Measurements from ENCODE around the gene PMPCA. TPM values are rescaled to one million over a fixed set of nuclear protein-coding genes. Genes with fewer than 3 reads are reported as not detected.

The PMPCA gene
- total RNA-seq, 1 donor from 2014 or later, result 94.4 TPM

GRCh38 chr9:136400038-136400834 is 10.2 kb upstream of the PMPCA start, which contains the start of gene SNAPC4:
Gene SNAPC4 (minus strand): TSS chr9:136400170. CDS start chr9:136398428, 1,742 bp downstream.
- peak within 1 kb of the TSS; percentile 88 for H3K27ac Mint-ChIP-seq (ENCODE audit: unreplicated experiment)
- peaks cover 13% of the 10 kb centered on the region for H3K36me3 ChIP-seq (ENCODE audit: insufficient read depth, low read length)
- FAIRE-seq (no peak), DNase-seq (ENCODE audit: low read depth) (peak; percentile 49)
- peaks cover 15% of the 10 kb centered on the region for H3K4me1 ChIP-seq (ENCODE audit: insufficient read depth, low read length)
- peak within 1 kb of the TSS; percentile 82 for H3K4me3 ChIP-seq (ENCODE audit: insufficient read depth, low read depth, low read length)
- H3K9ac ChIP-seq (ENCODE audit: low read length), result peak within 1 kb of the TSS; percentile 91
- H3K9me3 ChIP-seq (ENCODE audit: insufficient read depth, low read depth, low read length), result no peaks in the 10 kb centered on the region
- peaks cover 9% of the 10 kb centered on the region for H3K4me1 Mint-ChIP-seq (ENCODE audit: low read depth, unreplicated experiment)
- TF ChIP-seq CTCF (IDR thresholded peaks at IDR 0.05; ENCODE audit: insufficient read depth, low read depth, low read length) (peak; percentile 42), EZH2 (IDR thresholded peaks at IDR 0.05; ENCODE audit: insufficient read depth, low read length) (no peak)
- peak within 1 kb of the TSS; percentile 85 for H2AFZ ChIP-seq (ENCODE audit: low read depth, low read length)
- H3K79me2 ChIP-seq (ENCODE audit: insufficient read depth, low read length), result peaks cover 36% of the 10 kb centered on the region
- H3K27ac ChIP-seq (ENCODE audit: low read depth, low read length), result peak within 1 kb of the TSS; percentile 51
- peaks cover 11% of the 10 kb centered on the region for H3K36me3 Mint-ChIP-seq (ENCODE audit: low read depth, unreplicated experiment)
- no peaks in the 10 kb centered on the region for H3K9me3 Mint-ChIP-seq (ENCODE audit: unreplicated experiment)
- peak within 1 kb of the TSS; percentile 99 for H3K4me2 ChIP-seq (ENCODE audit: low read length)
- no peaks in the 10 kb centered on the region for H3K27me3 ChIP-seq (ENCODE audit: insufficient read depth, low read length)
- no peaks in the 10 kb centered on the region for H3K27me3 Mint-ChIP-seq (ENCODE audit: low read depth, unreplicated experiment)
- H3K4me3 Mint-ChIP-seq (ENCODE audit: unreplicated experiment), result peak within 1 kb of the TSS; percentile 96
- peaks cover 36% of the 10 kb centered on the region for H4K20me1 ChIP-seq (ENCODE audit: insufficient read depth, low read length)

GRCh38 chr9:136401173-136401922 is 9.1 kb upstream of the PMPCA start:
- Mint-ChIP-seq H3K27ac (ENCODE audit: unreplicated experiment) (peak overlapping the region; percentile 26), H3K9me3 (ENCODE audit: unreplicated experiment) (no peaks in the 10 kb centered on the region), H3K36me3 (ENCODE audit: low read depth, unreplicated experiment) (peaks cover 11% of the 10 kb centered on the region), H3K27me3 (ENCODE audit: low read depth, unreplicated experiment) (no peaks in the 10 kb centered on the region), H3K4me1 (ENCODE audit: low read depth, unreplicated experiment) (peaks cover 9% of the 10 kb centered on the region), H3K4me3 (ENCODE audit: unreplicated experiment) (peak overlapping the region; percentile 60)
- H3K79me2 ChIP-seq (ENCODE audit: insufficient read depth, low read length), result peaks cover 34% of the 10 kb centered on the region
- H3K36me3 ChIP-seq (ENCODE audit: insufficient read depth, low read length), result peaks cover 12% of the 10 kb centered on the region
- H2AFZ ChIP-seq (ENCODE audit: low read depth, low read length), result no peak overlapping the region
- H3K4me1 ChIP-seq (ENCODE audit: insufficient read depth, low read length), result peaks cover 15% of the 10 kb centered on the region
- H4K20me1 ChIP-seq (ENCODE audit: insufficient read depth, low read length), result peaks cover 35% of the 10 kb centered on the region
- no peaks in the 10 kb centered on the region for H3K9me3 ChIP-seq (ENCODE audit: insufficient read depth, low read depth, low read length)
- H3K27ac ChIP-seq (ENCODE audit: low read depth, low read length), result no peak overlapping the region
- no peak overlapping the region for H3K4me2 ChIP-seq (ENCODE audit: low read length)
- no peak for TF ChIP-seq CTCF (IDR thresholded peaks at IDR 0.05; ENCODE audit: insufficient read depth, low read depth, low read length)
- TF ChIP-seq EZH2 (IDR thresholded peaks at IDR 0.05; ENCODE audit: insufficient read depth, low read length), result no peak
- no peaks in the 10 kb centered on the region for H3K27me3 ChIP-seq (ENCODE audit: insufficient read depth, low read length)
- FAIRE-seq (no peak), DNase-seq (ENCODE audit: low read depth) (no peak)
- H3K4me3 ChIP-seq (ENCODE audit: insufficient read depth, low read depth, low read length), result no peak overlapping the region
- H3K9ac ChIP-seq (ENCODE audit: low read length), result no peak overlapping the region

Data from astrocyte (in vitro differentiated cells and primary cell).